NCI-H510A (cell line): Measurements from ENCODE around the gene OCSTAMP.

ENCODE experiments used
- DNase-seq: peaks from one replicate; lab custom pipeline; 2025; lab: John Stamatoyannopoulos, UW

Gene OCSTAMP

GRCh38 chr20:46573788-46574584 lies 23.5 kb upstream of the OCSTAMP start:
- DNase-seq = no peak

- no peak for DNase-seq
Observed at GRCh38 chr20:46573234-46573633, 22.8 kb upstream of the OCSTAMP start.

GRCh38 chr20:46572790-46573189 lies 22.3 kb upstream of the OCSTAMP start:
- no peak for DNase-seq

- no peak for DNase-seq
Observed at GRCh38 chr20:46572153-46572552, 21.7 kb upstream of the OCSTAMP start.

- DNase-seq = no peak
Observed at GRCh38 chr20:46571418-46571817, 21.0 kb upstream of the OCSTAMP start.

- no peak for DNase-seq
Observed at GRCh38 chr20:46570956-46571355, 20.5 kb upstream of the OCSTAMP start.

GRCh38 chr20:46569961-46570360 lies 19.5 kb upstream of the OCSTAMP start:
- no peak for DNase-seq

GRCh38 chr20:46568570-46569129 lies 18.2 kb upstream of the OCSTAMP start:
- peak; percentile 63 for DNase-seq

- no peak for DNase-seq
Observed at GRCh38 chr20:46566125-46566524, 15.7 kb upstream of the OCSTAMP start.

GRCh38 chr20:46564241-46564957 lies 13.9 kb upstream of the OCSTAMP start:
- DNase-seq = no peak

- DNase-seq = no peak
Observed at GRCh38 chr20:46563860-46564221, 13.4 kb upstream of the OCSTAMP start.

GRCh38 chr20:46563170-46563859 lies 12.9 kb upstream of the OCSTAMP start:
- DNase-seq = no peak

GRCh38 chr20:46562373-46563169 lies 12.1 kb upstream of the OCSTAMP start:
- no peak for DNase-seq

- DNase-seq = no peak
Observed at GRCh38 chr20:46562009-46562372, 11.5 kb upstream of the OCSTAMP start.

GRCh38 chr20:46559685-46560440 lies 9.4 kb upstream of the OCSTAMP start:
- no peak for DNase-seq

- DNase-seq = no peak
Observed at GRCh38 chr20:46559001-46559400, 8.5 kb upstream of the OCSTAMP start.

- DNase-seq = peak; percentile 69
Observed at GRCh38 chr20:46558511-46558959, 8.1 kb upstream of the OCSTAMP start.

GRCh38 chr20:46557231-46557956 lies 6.9 kb upstream of the OCSTAMP start:
- DNase-seq = no peak

- no peak for DNase-seq
Observed at GRCh38 chr20:46555370-46555956, 5.0 kb upstream of the OCSTAMP start.

GRCh38 chr20:46554828-46555227 lies 4.4 kb upstream of the OCSTAMP start:
- DNase-seq = no peak
